PC-9 (cell line): ENCODE results near the gene ANKRD39. TPM values are rescaled to one million over a fixed set of nuclear protein-coding genes. Genes with fewer than 3 reads are reported as not detected.
A peak's percentile ranks its signal among the peaks of the same experiment; 100 is the strongest.

Experiments
- BruUV-seq: library from RNA; stranded (reverse); fragments of 400-500 nt; replicated peaks from 2 replicates; lab custom pipeline; 2021; lab: Mats Ljungman, UMichigan
- CTCF ChIA-PET: fragments of 300-600 bp; sonication (Branson Sonifier 250); formaldehyde crosslinking; loops from one replicate; lab custom pipeline; 2022; ENCODE audit warnings: antibody characterized with exemption; lab: Charles Lee
- POLR2A ChIA-PET: fragments of 300-600 bp; sonication (Branson Sonifier 250); formaldehyde crosslinking; loops from one replicate; lab custom pipeline; 2022; ENCODE audit warnings: antibody characterized with exemption; ENCODE audit not compliant: unreplicated experiment; lab: Charles Lee
- DNase-seq, 2 experiments: peaks; one replicate each; pipeline versions ENCODE4 v3.0.0 to v3.0.0-alpha.2; 2015 to 2022; ENCODE audit warnings: mixed read lengths in 1 of 2
- H2AFZ ChIP-seq: fragments of 200-600 bp; sonication (generic); 2 replicates; pipeline ENCODE4 v1.8.1; 2017; ENCODE audit warnings: antibody characterized with exemption
- H3F3A ChIP-seq: fragments of 200-600 bp; sonication (generic); 2 replicates; pipeline ENCODE4 v1.8.1; 2017; ENCODE audit warnings: antibody characterized with exemption, mild to moderate bottlenecking, low read depth; ENCODE audit not compliant: insufficient read depth
- H3K27ac ChIP-seq: fragments of 200-600 bp; sonication (generic); 2 replicates; pipeline ENCODE4 v1.6.1; 2016; ENCODE audit warnings: mixed run types
- H3K27me3 ChIP-seq: fragments of 200-600 bp; sonication (generic); 2 replicates; pipeline ENCODE4 v1.6.1; 2016; ENCODE audit warnings: low read depth, mixed run types; ENCODE audit not compliant: insufficient read depth
- H3K36me3 ChIP-seq: fragments of 200-600 bp; sonication (generic); 2 replicates; pipeline ENCODE4 v1.6.1; 2016; ENCODE audit warnings: low read depth, mixed run types
- H3K4me1 ChIP-seq: fragments of 200-600 bp; sonication (generic); replicated peaks from 2 replicates; pipeline ENCODE4 v1.6.1; 2016; ENCODE audit warnings: mixed run types; ENCODE audit not compliant: insufficient read depth
- H3K4me2 ChIP-seq: fragments of 200-600 bp; sonication (generic); 2 replicates; pipeline ENCODE4 v1.6.1; 2017; ENCODE audit warnings: mixed run types
- H3K4me3 ChIP-seq: fragments of 200-600 bp; sonication (generic); 2 replicates; pipeline ENCODE4 v1.6.1; 2016; ENCODE audit warnings: mixed run types
- H3K79me2 ChIP-seq: fragments of 200-600 bp; sonication (generic); 2 replicates; pipeline ENCODE4 v1.6.1; 2017; ENCODE audit warnings: low read depth, mixed run types
- H3K9me2 ChIP-seq: fragments of 200-600 bp; sonication (generic); 2 replicates; pipeline ENCODE4 v1.8.1; 2017; ENCODE audit warnings: mild to moderate bottlenecking; ENCODE audit not compliant: insufficient read depth
- H3K9me3 ChIP-seq: fragments of 200-600 bp; sonication (generic); 2 replicates; pipeline ENCODE4 v1.8.1; 2016; ENCODE audit warnings: low read depth; ENCODE audit not compliant: insufficient read depth
- H4K20me1 ChIP-seq: fragments of 200-600 bp; sonication (generic); 2 replicates; pipeline ENCODE4 v1.8.1; 2017; ENCODE audit not compliant: insufficient read depth
- CTCF ChIP-seq: fragments of 200-600 bp; sonication (generic); conservative IDR thresholded peaks from 2 replicates; pipeline ENCODE4 v1.6.1; 2017; ENCODE audit warnings: mixed run types, antibody characterized with exemption, mild to moderate bottlenecking, moderate library complexity
- EZH2 ChIP-seq: fragments of 200-600 bp; sonication (generic); IDR thresholded peaks from 2 replicates; pipeline ENCODE4 v1.8.0; 2017; ENCODE audit warnings: antibody characterized with exemption, low read depth
- intact Hi-C: fragments of 100-400 bp; cut with micrococcal nuclease; formaldehyde crosslinking; loops from one replicate; pipeline ENCODE4 v1.10.0; 2022; ENCODE audit not compliant: unreplicated experiment
- total RNA-seq: library from RNA; stranded (reverse); gene quantifications from 2 replicates; pipeline ENCODE4 v1.2.3, GENCODE V29; 2021

Gene ANKRD39
- total RNA-seq, 1 experiment from 2014 or later: 19.0 TPM

- CTCF ChIA-PET: interaction anchor here (0.6 to 1.3 kb wide), 3 partner anchors 43 to 282 kb away, joined by 3 to 4 read pairs (median 3); partner anchors contain the start of gene ANKRD39
- no peaks in the 10 kb centered on the region for H3K27me3 ChIP-seq
- BruUV-seq: TSS peak; percentile 61
- H3K4me1 ChIP-seq: peaks cover 26% of the 10 kb centered on the region
- no peaks in the 10 kb centered on the region for H3K9me3 ChIP-seq
- H3K9me2 ChIP-seq: no peaks in the 10 kb centered on the region
- no peaks in the 10 kb centered on the region for H3K36me3 ChIP-seq
- intact Hi-C loops: loop anchor here (1.0 to 5.0 kb wide), 7 partner anchors 17 to 297 kb away; partner anchors contain the start of genes ANKRD36 and ANKRD39
- peaks cover 22% of the 10 kb centered on the region for H4K20me1 ChIP-seq
- peak overlapping the region; percentile 87 for H3K4me3 ChIP-seq
- peak overlapping the region; percentile 92 for H2AFZ ChIP-seq
- H3K4me2 ChIP-seq: peak overlapping the region; percentile 86
- POLR2A ChIA-PET: interaction anchor here (0.5 to 0.7 kb wide), 5 partner anchors 53 to 635 kb away, joined by 3 to 4 read pairs (median 3); no protein-coding TSS in a partner anchor
- H3F3A ChIP-seq: peaks cover 12% of the 10 kb centered on the region
- TF ChIP-seq CTCF (0 out of 2 replicates have a peak, but pooled peaks have one; percentile 16), EZH2 (no peak)
- peak overlapping the region; percentile 7; the same call in 1 of the 2 replicates for H3K27ac ChIP-seq
- peak; percentile 24 to 54 for DNase-seq
- peaks cover 33% of the 10 kb centered on the region for H3K79me2 ChIP-seq
These were observed 42.3 kb downstream of the ANKRD39 start for GRCh38 chr2:96815326-96816126.

DNA sequence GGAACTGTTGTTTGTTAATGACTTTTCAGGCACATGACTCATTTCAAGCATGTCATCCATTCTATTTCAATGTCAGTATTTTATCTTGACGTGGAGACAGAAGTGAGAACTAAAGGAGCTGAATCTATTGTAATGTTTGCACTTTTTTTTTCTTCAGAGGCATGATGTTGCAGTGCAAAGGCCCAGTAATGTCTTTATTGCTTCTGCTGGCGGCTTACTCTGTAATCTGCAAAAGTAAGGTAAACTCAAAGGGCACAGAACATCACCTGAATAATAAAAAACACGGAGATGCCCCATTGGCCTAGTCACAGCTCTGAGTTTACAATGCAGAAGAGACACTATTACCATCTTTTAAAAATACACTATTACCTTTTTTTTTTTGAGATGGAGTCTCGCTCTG, 44.2 kb downstream of the ANKRD39 start:
- intact Hi-C loops: no loop called here
- no peak overlapping the region for H3K27ac ChIP-seq
- no peak overlapping the region for H3K4me3 ChIP-seq
- DNase-seq: no peak
- H2AFZ ChIP-seq: no peak overlapping the region
- no TSS peak for BruUV-seq
- no peaks in the 10 kb centered on the region for H3K27me3 ChIP-seq
- H3K4me2 ChIP-seq: no peak overlapping the region
- H3K9me2 ChIP-seq: no peaks in the 10 kb centered on the region
- TF ChIP-seq EZH2 (no peak), CTCF (no peak)
- H3K79me2 ChIP-seq: peaks cover 17% of the 10 kb centered on the region
- H4K20me1 ChIP-seq: peaks cover 15% of the 10 kb centered on the region
- H3F3A ChIP-seq: peaks cover 12% of the 10 kb centered on the region
- POLR2A ChIA-PET: interaction anchor here (0.7 kb wide), 1 partner anchor 320 kb away, joined by 21 read pairs; no protein-coding TSS in a partner anchor
- H3K4me1 ChIP-seq: peaks cover 20% of the 10 kb centered on the region
- CTCF ChIA-PET: no interaction called here
- no peaks in the 10 kb centered on the region for H3K9me3 ChIP-seq
- no peaks in the 10 kb centered on the region for H3K36me3 ChIP-seq

DNA sequence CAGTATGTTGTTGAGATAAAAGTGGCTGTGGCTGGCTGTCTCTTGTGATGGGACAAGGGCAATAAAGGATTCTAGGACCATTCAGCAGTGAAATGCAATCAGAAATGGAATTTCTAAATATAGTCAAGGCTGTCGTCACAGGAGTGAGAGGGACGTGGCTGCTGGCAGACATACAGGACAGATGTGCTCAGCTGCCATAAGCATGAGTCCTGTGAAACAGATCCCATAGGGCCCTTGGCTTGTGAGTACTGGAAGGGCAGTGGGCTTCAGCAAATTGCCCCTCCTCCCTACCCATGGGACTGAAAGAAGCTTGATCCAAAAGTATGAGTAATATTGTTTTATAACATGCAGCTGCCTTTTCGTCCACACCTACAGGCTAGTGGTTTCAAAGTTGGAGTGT, 45.9 kb downstream of the ANKRD39 start:
- H3K27ac ChIP-seq: no peak overlapping the region
- H3K9me3 ChIP-seq: no peaks in the 10 kb centered on the region
- H3K4me2 ChIP-seq: no peak overlapping the region
- POLR2A ChIA-PET: no interaction called here
- no peaks in the 10 kb centered on the region for H3K79me2 ChIP-seq
- no peaks in the 10 kb centered on the region for H3K36me3 ChIP-seq
- TF ChIP-seq EZH2 (no peak), CTCF (no peak)
- no peak overlapping the region for H2AFZ ChIP-seq
- H3K4me3 ChIP-seq: no peak overlapping the region
- H3K9me2 ChIP-seq: no peaks in the 10 kb centered on the region
- no peak for DNase-seq
- H4K20me1 ChIP-seq: no peaks in the 10 kb centered on the region
- H3K27me3 ChIP-seq: no peaks in the 10 kb centered on the region
- peaks cover 12% of the 10 kb centered on the region for H3F3A ChIP-seq
- BruUV-seq: no TSS peak
- CTCF ChIA-PET: no interaction called here
- H3K4me1 ChIP-seq: peaks cover 6% of the 10 kb centered on the region
- intact Hi-C loops: no loop called here
